GM12878 (cell line): ENCODE results near the gene PGAP3. TPM values are rescaled to one million over a fixed set of nuclear protein-coding genes. Genes with fewer than 3 reads are reported as not detected.

Experiments
- ATAC-seq: fragments of 200-7000 bp; cut with Tn5 transposase; 3 replicates; pipeline ENCODE4 v1.9.1; 2020; ENCODE audit warnings: mild to moderate bottlenecking, moderate library complexity
- BruUV-seq: library from RNA; stranded (reverse); fragments of 400-500 nt; replicated peaks from 2 replicates; lab custom pipeline; 2021; lab: Mats Ljungman, UMichigan
- CTCF ChIA-PET: fragments of 300-600 bp; sonication (Branson Sonifier 250); formaldehyde crosslinking; extraction: SDS; loops from one replicate; lab custom pipeline; 2021; ENCODE audit warnings: inconsistent platforms; lab: Yijun Ruan, JAX
- POLR2A ChIA-PET: fragments of 350-600 bp; formaldehyde crosslinking; extraction: SDS; loops from one replicate; lab custom pipeline; 2021; ENCODE audit warnings: inconsistent platforms; lab: Charles Lee
- RAD21 ChIA-PET: fragments of 300-600 bp; sonication (Branson Sonifier 250); formaldehyde crosslinking; loops from one replicate; lab custom pipeline; 2023; ENCODE audit warnings: antibody characterized with exemption; ENCODE audit not compliant: unreplicated experiment; lab: Charles Lee
- SMC1A ChIA-PET: fragments of 300-600 bp; sonication (Branson Sonifier 250); formaldehyde crosslinking; loops from one replicate; lab custom pipeline; 2023; ENCODE audit not compliant: unreplicated experiment, uncharacterized antibody; lab: Charles Lee
- DNase-seq: peaks from one replicate; pipeline ENCODE4 v3.0.0-alpha.2; 2011; ENCODE audit warnings: low read depth, low spot score
- FAIRE-seq: peaks from 3 replicates; lab custom pipeline; 2011; peaks lifted over from hg19 to GRCh38; lab: Jason Lieb, UNC
- H2AFZ ChIP-seq: 2 replicates; pipeline ENCODE4 v1.6.0; 2011; ENCODE audit warnings: low read depth, low read length, control low read depth; ENCODE audit not compliant: control insufficient read depth
- H3K27ac ChIP-seq: 2 replicates; pipeline ENCODE4 v1.5.1; 2011; ENCODE audit warnings: control low read depth; ENCODE audit not compliant: control insufficient read depth, insufficient read depth
- H3K27me3 ChIP-seq, 2 experiments: replicated peaks in 1 of 2; 2 replicates each; pipeline versions ENCODE4 v1.6.0 to v1.6.1; 2011; ENCODE audit warnings: low read length in 1 of 2; ENCODE audit not compliant: control insufficient read depth in 2 of 2, insufficient read depth in 2 of 2
- H3K36me3 ChIP-seq, 2 experiments: 2 replicates each; pipeline ENCODE4 v1.5.1; 2011; ENCODE audit warnings: low read length in 1 of 2; ENCODE audit not compliant: control insufficient read depth in 2 of 2, insufficient read depth in 2 of 2
- H3K4me1 ChIP-seq: 2 replicates; pipeline ENCODE4 v1.6.1; 2011; ENCODE audit warnings: mild to moderate bottlenecking, low read length, moderate library complexity, mixed read lengths; ENCODE audit not compliant: control insufficient read depth, insufficient read depth
- H3K4me2 ChIP-seq: 2 replicates; pipeline ENCODE4 v1.6.0; 2011; ENCODE audit warnings: control low read depth; ENCODE audit not compliant: control insufficient read depth, insufficient read depth
- H3K4me3 ChIP-seq: fragments of 200-600 bp; sonication (generic); 2 replicates; pipeline ENCODE4 v1.5.1; 2016
- H3K79me2 ChIP-seq: 2 replicates; pipeline ENCODE4 v1.6.0; 2011; ENCODE audit warnings: low read length; ENCODE audit not compliant: control insufficient read depth, insufficient read depth
- H3K9ac ChIP-seq: 2 replicates; pipeline ENCODE4 v1.8.0; 2011; ENCODE audit warnings: low read length, control low read depth, mixed read lengths; ENCODE audit not compliant: control insufficient read depth, insufficient read depth
- H3K9me3 ChIP-seq: replicated peaks from 3 replicates; pipeline ENCODE4 v1.5.1; 2011; ENCODE audit warnings: mild to moderate bottlenecking, low read length; ENCODE audit not compliant: control insufficient read depth, insufficient read depth
- H4K20me1 ChIP-seq: 2 replicates; pipeline ENCODE4 v1.6.0; 2011; ENCODE audit not compliant: control insufficient read depth, insufficient read depth
- BCLAF1 ChIP-seq: fragments of 450-650 bp; IDR thresholded peaks from 2 replicates; pipeline ENCODE4 v1.6.1; 2017; ENCODE audit warnings: antibody characterized with exemption, mild to moderate bottlenecking, moderate library complexity
- BRCA1 ChIP-seq: IDR thresholded peaks from 2 replicates; pipeline ENCODE4 v1.6.1; 2011; ENCODE audit warnings: low read depth, low read length, improper control_type of control experiment
- CBX5 ChIP-seq: sonication (generic); IDR thresholded peaks from 2 replicates; pipeline ENCODE4 v1.6.1; 2016; ENCODE audit warnings: low read depth, moderate library complexity, mild to moderate bottlenecking, inconsistent platforms
- CREB1 ChIP-seq: IDR thresholded peaks from 2 replicates; pipeline ENCODE4 v1.6.1; 2012; ENCODE audit warnings: low read depth, mild to moderate bottlenecking, inconsistent platforms
- IRF4 ChIP-seq: IDR thresholded peaks from 2 replicates; pipeline ENCODE4 v1.6.1; 2011; ENCODE audit warnings: low read depth, low read length
- LARP7 ChIP-seq: fragments of 450-650 bp; IDR thresholded peaks from 2 replicates; pipeline ENCODE4 v1.6.1; 2017; ENCODE audit warnings: mild to moderate bottlenecking
- MAX ChIP-seq: IDR thresholded peaks from 2 replicates; pipeline ENCODE4 v1.6.1; 2012; ENCODE audit warnings: low read depth, low read length, improper control_type of control experiment
- NR2C2 ChIP-seq: IDR thresholded peaks from 2 replicates; pipeline ENCODE4 v1.6.1; 2011; ENCODE audit warnings: borderline replicate concordance, low read depth; ENCODE audit not compliant: control insufficient read depth, insufficient read length
- PAX8 ChIP-seq: fragments of 450-650 bp; IDR thresholded peaks from 2 replicates; pipeline ENCODE4 v1.6.1; 2017; ENCODE audit warnings: mild to moderate bottlenecking, moderate library complexity
- SIN3A ChIP-seq: IDR thresholded peaks from 2 replicates; pipeline ENCODE4 v1.6.1; 2012; ENCODE audit warnings: low read depth, low read length, improper control_type of control experiment
- SIX5 ChIP-seq: IDR thresholded peaks from 2 replicates; pipeline ENCODE4 v1.6.1; 2011; ENCODE audit warnings: mild to moderate bottlenecking, low read depth, low read length, moderate library complexity; ENCODE audit not compliant: severe bottlenecking
- YBX1 ChIP-seq: fragments of 450-650 bp; IDR thresholded peaks from 2 replicates; pipeline ENCODE4 v1.6.1; 2016; ENCODE audit warnings: antibody characterized with exemption
- ZNF217 ChIP-seq: fragments of 450-650 bp; IDR thresholded peaks from 2 replicates; pipeline ENCODE4 v1.6.1; 2017; ENCODE audit warnings: antibody characterized with exemption, mild to moderate bottlenecking
- WGBS: methylation state at CpG from one replicate; pipeline ENCODE4 v1.1.6; 2016; ENCODE audit warnings: low lambda C conversion rate; ENCODE audit not compliant: insufficient replicate concordance, insufficient coverage; ENCODE audit errors: missing lambda C conversion rate; 5-methylcytosine and 5-hydroxymethylcytosine counted together
- in situ Hi-C: fragments of 300-500 bp; cut with MboI; formaldehyde crosslinking; loops from 9 replicates; pipeline ENCODE4 v1.14.3; 2018; ENCODE audit warnings: mixed read lengths
- intact Hi-C: fragments of 100-400 bp; cut with micrococcal nuclease; formaldehyde crosslinking; loops from one replicate; pipeline ENCODE4 v1.14.2; 2022; ENCODE audit not compliant: unreplicated experiment
- polyA plus RNA-seq, 11 experiments: library from polyadenylated mRNA; depleted of rRNA in 4 of 11; unstranded in 6 of 11; stranded (reverse) in 5 of 11; fragments of >200 nt; fragmentation: Nextera tagmentation in 4 of 11; fragmentation: Illumina TruSeq in 1 of 11; extraction: Ambion mirVana in 4 of 11; extraction: Trizol in 1 of 11; gene quantifications; 1 replicate in 1 of 11; 2 replicates in 10 of 11; pipeline versions ENCODE4 v1.2.1 to v1.2.3, GENCODE V29; 2011 to 2016; ENCODE audit warnings: inconsistent platforms in 2 of 11, missing spikeins in 2 of 11, low read depth in 1 of 11
- total RNA-seq, 4 experiments: library from RNA; depleted of rRNA in 3 of 4; stranded (reverse); fragments of >200 nt in 3 of 4; fragmentation: Illumina TruSeq in 1 of 4; extraction: Trizol in 1 of 4; gene quantifications; 2 replicates each; pipeline versions ENCODE4 v1.2.1 to v1.2.3, GENCODE V29; 2013 to 2021
- TF ChIP-seq, protein P1 (sequence below): fragments of 450-650 bp; IDR thresholded peaks from 2 replicates; pipeline ENCODE4 v1.6.1; 2017; ENCODE audit warnings: mild to moderate bottlenecking, moderate library complexity
- TF ChIP-seq, protein P2 (sequence below): fragments of 450-650 bp; IDR thresholded peaks from 2 replicates; pipeline ENCODE4 v1.6.1; 2017; ENCODE audit warnings: mild to moderate bottlenecking

Gene PGAP3
- total and polyA plus RNA-seq, 10 of the 15 experiments (the other 5 are each of a cell fraction or from before 2014, with no cell fraction given), result 0.21 to 10.0 (median 5.3) TPM

- in situ Hi-C loops (no loop called here), intact Hi-C loops (no loop called here)
- Histone ChIP-seq H3K79me2 (no peaks in the 10 kb centered on the region), H2AFZ (no peak overlapping the region), H4K20me1 (no peaks in the 10 kb centered on the region), H3K27ac (no peak overlapping the region), H3K4me1 (no peaks in the 10 kb centered on the region), H3K4me2 (no peak overlapping the region), H3K9ac (no peak overlapping the region), H3K27me3 (no peaks in the 10 kb centered on the region), H3K9me3 (no peaks in the 10 kb centered on the region), H3K36me3 (no peaks in the 10 kb centered on the region), H3K4me3 (no peak overlapping the region)
- RAD21 ChIA-PET, result interaction anchor here (1.4 kb wide), 1 partner anchor 16 kb away, joined by 3 read pairs; no protein-coding TSS in a partner anchor
- FAIRE-seq (no peak), ATAC-seq (no peak), DNase-seq (no peak)
- SMC1A ChIA-PET, result interaction anchor here (0.6 to 0.7 kb wide), 2 partner anchors 75 to 270 kb away, joined by 3 read pairs; no protein-coding TSS in a partner anchor
- CTCF ChIA-PET, result interaction anchor here (0.7 to 2.5 kb wide), 4 partner anchors 10 to 98 kb away, joined by 3 to 11 read pairs (median 8); partner anchors contain the start of gene MIEN1
- 76% methylated on average over 7 of the region's 7 CpGs for WGBS
- BruUV-seq, result no TSS peak
- POLR2A ChIA-PET, result no interaction called here
- TF ChIP-seq BCLAF1 (no peak), CBX5 (no peak), LARP7 (no peak), BRCA1 (no peak), SIX5 (no peak), IRF4 (no peak), YBX1 (no peak), CREB1 (no peak), SIN3A (no peak), NR2C2 (no peak), MAX (no peak), PAX8 (no peak), ZNF217 (no peak)
- TF ChIP-seq, protein P1, sequence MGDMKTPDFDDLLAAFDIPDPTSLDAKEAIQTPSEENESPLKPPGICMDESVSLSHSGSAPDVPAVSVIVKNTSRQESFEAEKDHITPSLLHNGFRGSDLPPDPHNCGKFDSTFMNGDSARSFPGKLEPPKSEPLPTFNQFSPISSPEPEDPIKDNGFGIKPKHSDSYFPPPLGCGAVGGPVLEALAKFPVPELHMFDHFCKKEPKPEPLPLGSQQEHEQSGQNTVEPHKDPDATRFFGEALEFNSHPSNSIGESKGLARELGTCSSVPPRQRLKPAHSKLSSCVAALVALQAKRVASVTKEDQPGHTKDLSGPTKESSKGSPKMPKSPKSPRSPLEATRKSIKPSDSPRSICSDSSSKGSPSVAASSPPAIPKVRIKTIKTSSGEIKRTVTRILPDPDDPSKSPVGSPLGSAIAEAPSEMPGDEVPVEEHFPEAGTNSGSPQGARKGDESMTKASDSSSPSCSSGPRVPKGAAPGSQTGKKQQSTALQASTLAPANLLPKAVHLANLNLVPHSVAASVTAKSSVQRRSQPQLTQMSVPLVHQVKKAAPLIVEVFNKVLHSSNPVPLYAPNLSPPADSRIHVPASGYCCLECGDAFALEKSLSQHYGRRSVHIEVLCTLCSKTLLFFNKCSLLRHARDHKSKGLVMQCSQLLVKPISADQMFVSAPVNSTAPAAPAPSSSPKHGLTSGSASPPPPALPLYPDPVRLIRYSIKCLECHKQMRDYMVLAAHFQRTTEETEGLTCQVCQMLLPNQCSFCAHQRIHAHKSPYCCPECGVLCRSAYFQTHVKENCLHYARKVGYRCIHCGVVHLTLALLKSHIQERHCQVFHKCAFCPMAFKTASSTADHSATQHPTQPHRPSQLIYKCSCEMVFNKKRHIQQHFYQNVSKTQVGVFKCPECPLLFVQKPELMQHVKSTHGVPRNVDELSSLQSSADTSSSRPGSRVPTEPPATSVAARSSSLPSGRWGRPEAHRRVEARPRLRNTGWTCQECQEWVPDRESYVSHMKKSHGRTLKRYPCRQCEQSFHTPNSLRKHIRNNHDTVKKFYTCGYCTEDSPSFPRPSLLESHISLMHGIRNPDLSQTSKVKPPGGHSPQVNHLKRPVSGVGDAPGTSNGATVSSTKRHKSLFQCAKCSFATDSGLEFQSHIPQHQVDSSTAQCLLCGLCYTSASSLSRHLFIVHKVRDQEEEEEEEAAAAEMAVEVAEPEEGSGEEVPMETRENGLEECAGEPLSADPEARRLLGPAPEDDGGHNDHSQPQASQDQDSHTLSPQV, result no peak
- TF ChIP-seq, protein P2, sequence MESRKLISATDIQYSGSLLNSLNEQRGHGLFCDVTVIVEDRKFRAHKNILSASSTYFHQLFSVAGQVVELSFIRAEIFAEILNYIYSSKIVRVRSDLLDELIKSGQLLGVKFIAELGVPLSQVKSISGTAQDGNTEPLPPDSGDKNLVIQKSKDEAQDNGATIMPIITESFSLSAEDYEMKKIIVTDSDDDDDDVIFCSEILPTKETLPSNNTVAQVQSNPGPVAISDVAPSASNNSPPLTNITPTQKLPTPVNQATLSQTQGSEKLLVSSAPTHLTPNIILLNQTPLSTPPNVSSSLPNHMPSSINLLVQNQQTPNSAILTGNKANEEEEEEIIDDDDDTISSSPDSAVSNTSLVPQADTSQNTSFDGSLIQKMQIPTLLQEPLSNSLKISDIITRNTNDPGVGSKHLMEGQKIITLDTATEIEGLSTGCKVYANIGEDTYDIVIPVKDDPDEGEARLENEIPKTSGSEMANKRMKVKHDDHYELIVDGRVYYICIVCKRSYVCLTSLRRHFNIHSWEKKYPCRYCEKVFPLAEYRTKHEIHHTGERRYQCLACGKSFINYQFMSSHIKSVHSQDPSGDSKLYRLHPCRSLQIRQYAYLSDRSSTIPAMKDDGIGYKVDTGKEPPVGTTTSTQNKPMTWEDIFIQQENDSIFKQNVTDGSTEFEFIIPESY, result no peak
Measured at GRCh38 chr17:39719563-39720355, 31.9 kb upstream of the PGAP3 start.
